Lung (tissue), 12 donors: ENCODE measurements around the gene ACER3. TPM values are rescaled to one million over a fixed set of nuclear protein-coding genes. Genes with fewer than 3 reads are reported as not detected.

Source experiments
- ATAC-seq: fragments of 200-7000 bp; cut with Tn5 transposase; one replicate; pipeline ENCODE4 v1.9.1; 2020; ENCODE audit warnings: moderate number of reproducible peaks; ENCODE audit not compliant: insufficient read depth, low FRiP score
- DNase-seq, 3 donors: peaks; one replicate each; pipeline ENCODE4 v3.0.0-alpha.2; 2013 to 2017
- H3K27ac ChIP-seq, 2 donors: one replicate each; pipeline ENCODE4 v1.5.1; 2013; ENCODE audit warnings: mild to moderate bottlenecking in 2 of 2, moderate library complexity in 2 of 2, control low read depth in 1 of 2, inconsistent platforms in 1 of 2, low read depth in 1 of 2, low read length in 1 of 2
- H3K27me3 ChIP-seq, 3 donors: one replicate each; pipeline ENCODE4 v1.5.1; 2013; ENCODE audit warnings: low read length in 2 of 3; ENCODE audit not compliant: control insufficient read depth in 3 of 3, insufficient read depth in 3 of 3
- H3K36me3 ChIP-seq, 4 donors: one replicate each; pipeline ENCODE4 v1.5.1; 2013; ENCODE audit warnings: low read length in 4 of 4, mild to moderate bottlenecking in 1 of 4, moderate library complexity in 1 of 4; ENCODE audit not compliant: control insufficient read depth in 4 of 4, insufficient read depth in 4 of 4
- H3K4me1 ChIP-seq, 5 donors: one replicate each; pipeline ENCODE4 v1.5.1; 2013; ENCODE audit warnings: low read length in 5 of 5, mild to moderate bottlenecking in 2 of 5, moderate library complexity in 1 of 5; ENCODE audit not compliant: control insufficient read depth in 5 of 5, insufficient read depth in 5 of 5
- H3K4me3 ChIP-seq: one replicate; pipeline ENCODE4 v1.5.1; 2013; ENCODE audit warnings: mild to moderate bottlenecking, control low read depth, moderate library complexity
- H3K9ac ChIP-seq, 2 donors: one replicate each; pipeline ENCODE4 v1.5.1; 2013; ENCODE audit warnings: low read length in 2 of 2, control low read depth in 1 of 2; ENCODE audit not compliant: insufficient read depth in 1 of 2
- H3K9me3 ChIP-seq, 4 donors: one replicate each; pipeline ENCODE4 v1.5.1; 2013; ENCODE audit warnings: low read length in 3 of 4, mild to moderate bottlenecking in 1 of 4, moderate library complexity in 1 of 4; ENCODE audit not compliant: control insufficient read depth in 4 of 4, insufficient read depth in 3 of 4
- WGBS, 2 donors: extraction: QIAGEN DNeasy Blood & Tissue Kit; methylation state at CpG; one replicate each; pipeline ENCODE4 v1.1.7; 2013; 5-methylcytosine and 5-hydroxymethylcytosine counted together
- polyA plus RNA-seq, 2 donors: library from polyadenylated mRNA; stranded (reverse); fragments of 200-250 nt; gene quantifications; one replicate each; pipeline ENCODE4 v1.2.1, GENCODE V29; 2013
- total RNA-seq, 2 donors: library from RNA; depleted of rRNA in 1 of 2; stranded (reverse); fragments of >200 nt in 1 of 2; gene quantifications; one replicate each; pipeline ENCODE4 v1.2.1, GENCODE V29; 2014 to 2021
- TF ChIP-seq, protein P1 (sequence below): IDR thresholded peaks from 2 replicates; pipeline ENCODE4 v1.5.1; 2012; ENCODE audit warnings: mild to moderate bottlenecking; ENCODE audit errors: control extremely low read depth, extremely low read depth
- donor health status: control.
- donor health status: control.
- donor health status: Bipolar disorder and iron deficiency.
- donor health status: healthy.
- donor health status: DM: yes; HTN: yes; CAD: no.

The ACER3 gene
- total and polyA plus RNA-seq, 4 donors = 7.9 to 37.0 (median 12.7) TPM

DNA sequence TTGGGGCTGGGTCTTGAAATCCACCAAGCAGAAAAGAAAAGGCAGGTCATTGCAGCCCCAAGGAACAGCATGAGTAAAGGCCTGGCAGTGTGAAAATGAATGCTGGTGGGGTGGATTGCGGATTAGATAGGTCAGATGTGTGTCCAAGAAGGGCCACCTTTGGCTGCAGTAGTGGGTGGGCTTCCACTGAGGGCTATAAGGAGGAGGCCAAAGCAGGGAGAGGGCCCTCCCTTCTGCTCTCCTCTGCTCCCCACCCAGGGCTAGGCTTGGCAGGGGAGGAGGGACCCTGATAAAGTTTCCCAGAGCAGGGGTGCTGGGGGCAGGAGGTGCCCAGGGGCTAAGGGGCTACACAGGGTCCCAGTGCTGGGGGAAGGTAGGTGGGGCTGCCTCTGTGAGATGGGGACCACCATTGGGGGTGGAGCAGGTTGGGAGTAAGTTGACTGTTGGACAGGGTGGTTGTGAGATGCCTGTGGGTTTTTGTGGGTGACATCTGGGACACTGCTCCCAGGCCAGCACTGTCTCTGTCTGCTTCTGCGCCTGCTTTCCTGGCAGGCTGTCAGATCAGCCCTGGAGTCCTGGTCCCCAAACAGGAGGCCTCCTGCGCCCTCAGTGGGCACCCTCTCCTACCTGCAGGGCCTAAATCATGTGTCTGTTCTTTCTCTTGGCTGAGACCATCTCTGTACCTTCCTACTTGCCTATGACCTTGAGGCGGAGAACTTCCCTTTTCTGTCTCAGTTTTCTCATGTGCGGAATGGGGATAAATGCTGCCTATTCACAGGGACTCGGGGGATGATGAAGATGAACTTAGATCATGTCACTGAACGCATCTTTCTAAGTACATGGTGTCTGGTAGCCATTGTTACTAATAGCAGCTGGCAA, 208.0 kb downstream of the ACER3 start:
- H3K9ac ChIP-seq = no peak overlapping the region
- DNase-seq (peak in 1 of 3 donors; percentile 10), ATAC-seq (no peak)
- 82 to 88% methylated on average over 7 of the region's 7 CpGs for WGBS, 2 donors
- H3K36me3 ChIP-seq = no peaks in the 10 kb centered on the region
- no peak overlapping the region for H3K4me3 ChIP-seq
- TF ChIP-seq, protein P1, sequence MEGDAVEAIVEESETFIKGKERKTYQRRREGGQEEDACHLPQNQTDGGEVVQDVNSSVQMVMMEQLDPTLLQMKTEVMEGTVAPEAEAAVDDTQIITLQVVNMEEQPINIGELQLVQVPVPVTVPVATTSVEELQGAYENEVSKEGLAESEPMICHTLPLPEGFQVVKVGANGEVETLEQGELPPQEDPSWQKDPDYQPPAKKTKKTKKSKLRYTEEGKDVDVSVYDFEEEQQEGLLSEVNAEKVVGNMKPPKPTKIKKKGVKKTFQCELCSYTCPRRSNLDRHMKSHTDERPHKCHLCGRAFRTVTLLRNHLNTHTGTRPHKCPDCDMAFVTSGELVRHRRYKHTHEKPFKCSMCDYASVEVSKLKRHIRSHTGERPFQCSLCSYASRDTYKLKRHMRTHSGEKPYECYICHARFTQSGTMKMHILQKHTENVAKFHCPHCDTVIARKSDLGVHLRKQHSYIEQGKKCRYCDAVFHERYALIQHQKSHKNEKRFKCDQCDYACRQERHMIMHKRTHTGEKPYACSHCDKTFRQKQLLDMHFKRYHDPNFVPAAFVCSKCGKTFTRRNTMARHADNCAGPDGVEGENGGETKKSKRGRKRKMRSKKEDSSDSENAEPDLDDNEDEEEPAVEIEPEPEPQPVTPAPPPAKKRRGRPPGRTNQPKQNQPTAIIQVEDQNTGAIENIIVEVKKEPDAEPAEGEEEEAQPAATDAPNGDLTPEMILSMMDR = no peak
- H3K9me3 ChIP-seq = no peaks in the 10 kb centered on the region
- no peak overlapping the region for H3K27ac ChIP-seq
- H3K4me1 ChIP-seq = peaks cover 0 to 41% (median 21%) of the 10 kb centered on the region in 5 donors
- H3K27me3 ChIP-seq = no peaks in the 10 kb centered on the region

- DNase-seq (peak in 1 of 3 donors; percentile 10), ATAC-seq (no peak)
- Histone ChIP-seq H3K27me3 (no peaks in the 10 kb centered on the region), H3K36me3 (no peaks in the 10 kb centered on the region), H3K4me3 (no peak overlapping the region), H3K9ac (no peak overlapping the region), H3K9me3 (no peaks in the 10 kb centered on the region), H3K27ac (no peak overlapping the region), H3K4me1 (peaks cover 0 to 46% (median 28%) of the 10 kb centered on the region in 5 donors)
- WGBS, 2 donors = 77 to 90% methylated on average over 6 of the region's 6 CpGs
- TF ChIP-seq, protein P1 = no peak
Observed at GRCh38 chr11:77069336-77069968, 208.7 kb downstream of the ACER3 start.

- no peak overlapping the region for H3K27ac ChIP-seq
- H3K4me3 ChIP-seq = no peak overlapping the region
- H3K36me3 ChIP-seq = no peaks in the 10 kb centered on the region
- DNase-seq (peak in 1 of 3 donors; percentile 6), ATAC-seq (no peak)
- H3K4me1 ChIP-seq = peaks cover 0 to 46% (median 29%) of the 10 kb centered on the region in 5 donors
- no peaks in the 10 kb centered on the region for H3K9me3 ChIP-seq
- WGBS, 2 donors = 93 to 97% methylated on average over 8 of the region's 8 CpGs
- H3K9ac ChIP-seq = no peak overlapping the region
- H3K27me3 ChIP-seq = no peaks in the 10 kb centered on the region
- TF ChIP-seq, protein P1 = no peak
Observed at GRCh38 chr11:77069969-77070582, 209.4 kb downstream of the ACER3 start.
